H9 (cell line): ENCODE measurements around the gene CLEC2L. TPM values are rescaled to one million over a fixed set of nuclear protein-coding genes. Genes with fewer than 3 reads are reported as not detected.
A peak's percentile ranks its signal among the peaks of the same experiment; 100 is the strongest.

Source experiments
- DNase-seq: peaks from one replicate; pipeline ENCODE4 v3.0.0-alpha.2; 2017
- H2AFZ ChIP-seq: one replicate; pipeline ENCODE4 v1.6.1; 2013; ENCODE audit warnings: mild to moderate bottlenecking, low read length, control low read depth, moderate library complexity
- H2AK5ac ChIP-seq: 2 replicates; pipeline ENCODE4 v1.6.1; 2013; ENCODE audit warnings: low read length, control low read depth, mixed read lengths; ENCODE audit not compliant: insufficient read length
- H2BK120ac ChIP-seq: one replicate; pipeline ENCODE4 v1.6.1; 2013; ENCODE audit warnings: low read depth, mild to moderate bottlenecking, low read length, control low read depth, inconsistent platforms; ENCODE audit not compliant: poor library complexity, severe bottlenecking
- H2BK12ac ChIP-seq: 2 replicates; pipeline ENCODE4 v1.6.1; 2013; ENCODE audit warnings: low read length, control low read depth, mixed read lengths, low read depth; ENCODE audit not compliant: insufficient read length
- H2BK15ac ChIP-seq: 2 replicates; pipeline ENCODE4 v1.6.1; 2013; ENCODE audit warnings: low read depth, low read length, control low read depth
- H2BK20ac ChIP-seq: one replicate; pipeline ENCODE4 v1.6.1; 2013; ENCODE audit warnings: low read depth, mild to moderate bottlenecking, low read length, control low read depth, inconsistent platforms; ENCODE audit not compliant: poor library complexity, severe bottlenecking
- H2BK5ac ChIP-seq: 2 replicates; pipeline ENCODE4 v1.6.1; 2013; ENCODE audit warnings: low read length, control low read depth, mixed read lengths; ENCODE audit not compliant: insufficient read length
- H3K14ac ChIP-seq: 2 replicates; pipeline ENCODE4 v1.6.1; 2013; ENCODE audit warnings: low read length, control low read depth; ENCODE audit not compliant: insufficient read depth
- H3K18ac ChIP-seq: 2 replicates; pipeline ENCODE4 v1.6.1; 2013; ENCODE audit warnings: low read depth, mild to moderate bottlenecking, mixed read lengths, low read length, control low read depth; ENCODE audit not compliant: insufficient read length
- H3K23ac ChIP-seq: 2 replicates; pipeline ENCODE4 v1.6.1; 2013; ENCODE audit warnings: low read length, control low read depth, mixed read lengths, low read depth; ENCODE audit not compliant: insufficient read length
- H3K23me2 ChIP-seq: 2 replicates; pipeline ENCODE4 v1.6.1; 2013; ENCODE audit warnings: low read depth, mild to moderate bottlenecking, mixed read lengths, low read length, control low read depth; ENCODE audit not compliant: insufficient read length, poor library complexity, severe bottlenecking
- H3K27ac ChIP-seq: 2 replicates; pipeline ENCODE4 v1.5.1; 2013; ENCODE audit warnings: low read length, control low read depth, mixed read lengths, low read depth; ENCODE audit not compliant: insufficient read length
- H3K27me3 ChIP-seq: 2 replicates; pipeline ENCODE4 v1.6.1; 2013; ENCODE audit warnings: low read length, control low read depth, inconsistent platforms; ENCODE audit not compliant: insufficient read depth
- H3K4ac ChIP-seq: 2 replicates; pipeline ENCODE4 v1.6.1; 2013; ENCODE audit warnings: low read depth, mild to moderate bottlenecking, control low read depth, inconsistent platforms, low read length, moderate library complexity
- H3K4me1 ChIP-seq: 2 replicates; pipeline ENCODE4 v1.6.1; 2013; ENCODE audit warnings: low read length, control low read depth, inconsistent platforms; ENCODE audit not compliant: insufficient read depth
- H3K4me2 ChIP-seq: 2 replicates; pipeline ENCODE4 v1.6.1; 2013; ENCODE audit warnings: low read length, control low read depth, mixed read lengths; ENCODE audit not compliant: insufficient read length, insufficient read depth
- H3K56ac ChIP-seq: 2 replicates; pipeline ENCODE4 v1.6.1; 2013; ENCODE audit warnings: low read depth, mild to moderate bottlenecking, mixed read lengths, low read length, control low read depth; ENCODE audit not compliant: insufficient read length
- H3K79me1 ChIP-seq: 2 replicates; pipeline ENCODE4 v1.6.1; 2013; ENCODE audit warnings: low read depth, mild to moderate bottlenecking, moderate library complexity, low read length, control low read depth, inconsistent platforms; ENCODE audit not compliant: insufficient read depth, poor library complexity, severe bottlenecking
- H3K79me2 ChIP-seq: 2 replicates; pipeline ENCODE4 v1.6.1; 2013; ENCODE audit warnings: low read length, control low read depth, inconsistent platforms; ENCODE audit not compliant: insufficient read depth
- H3K9ac ChIP-seq: 2 replicates; pipeline ENCODE4 v1.6.1; 2013; ENCODE audit warnings: low read length, control low read depth, mixed read lengths; ENCODE audit not compliant: insufficient read length; ENCODE audit errors: extremely low read depth
- H3K9me3 ChIP-seq: one replicate; pipeline ENCODE4 v1.6.1; 2013; ENCODE audit warnings: low read depth, low read length, inconsistent platforms; ENCODE audit not compliant: control insufficient read depth
- H3T11ph ChIP-seq: one replicate; pipeline ENCODE4 v1.6.1; 2013; ENCODE audit warnings: mild to moderate bottlenecking, low read length, control low read depth, inconsistent platforms
- H4K20me1 ChIP-seq: one replicate; pipeline ENCODE4 v1.6.1; 2013; ENCODE audit not compliant: control insufficient read depth, insufficient read length, insufficient read depth
- H4K5ac ChIP-seq: 2 replicates; pipeline ENCODE4 v1.6.1; 2013; ENCODE audit warnings: low read depth, mild to moderate bottlenecking, mixed read lengths, low read length, control low read depth; ENCODE audit not compliant: insufficient read length
- H4K8ac ChIP-seq: replicated peaks from 2 replicates; pipeline ENCODE4 v1.6.1; 2013; ENCODE audit warnings: low read length, control low read depth, mixed read lengths, low read depth; ENCODE audit not compliant: insufficient read length
- H4K91ac ChIP-seq: 2 replicates; pipeline ENCODE4 v1.6.1; 2013; ENCODE audit warnings: low read depth, mild to moderate bottlenecking, moderate library complexity, mixed read lengths, low read length, control low read depth; ENCODE audit not compliant: insufficient read length
- H3K27ac Mint-ChIP-seq, 3 experiments: 2 replicates in 2 of 3; 3 replicates in 1 of 3; pipeline ENCODE4 v1.8.0; 2020 to 2021; ENCODE audit warnings: mixed read lengths in 3 of 3, mild to moderate bottlenecking in 1 of 3, moderate library complexity in 1 of 3
- H3K27me3 Mint-ChIP-seq: 2 replicates; pipeline ENCODE4 v1.8.0; 2021; ENCODE audit warnings: low read depth, mild to moderate bottlenecking, moderate library complexity, mixed read lengths
- H3K36me3 Mint-ChIP-seq, 3 experiments: 2 replicates in 2 of 3; 3 replicates in 1 of 3; pipeline ENCODE4 v1.8.0; 2020 to 2021; ENCODE audit warnings: low read depth in 3 of 3, mixed read lengths in 3 of 3; ENCODE audit not compliant: insufficient read depth in 1 of 3
- H3K4me1 Mint-ChIP-seq, 2 experiments: 2 replicates each; pipeline ENCODE4 v1.8.0; 2020; ENCODE audit warnings: mixed read lengths in 2 of 2
- H3K4me3 Mint-ChIP-seq, 2 experiments: 2 replicates in 1 of 2; 3 replicates in 1 of 2; pipeline ENCODE4 v1.8.0; 2020 to 2021; ENCODE audit warnings: mild to moderate bottlenecking in 2 of 2, mixed read lengths in 2 of 2, moderate library complexity in 1 of 2
- H3K9me3 Mint-ChIP-seq, 2 experiments: 2 replicates in 1 of 2; 3 replicates in 1 of 2; pipeline ENCODE4 v1.8.0; 2020; ENCODE audit warnings: mild to moderate bottlenecking in 2 of 2, mixed read lengths in 2 of 2, moderate library complexity in 1 of 2
- WGBS: extraction: QIAGEN DNeasy Blood & Tissue Kit; methylation state at CpG from one replicate; pipeline ENCODE4 v1.1.7; 2013; ENCODE audit warnings: missing lambda C conversion rate, low lambda C conversion rate, mixed read lengths; ENCODE audit not compliant: insufficient read length; ENCODE audit errors: extremely low coverage; 5-methylcytosine and 5-hydroxymethylcytosine counted together
- total RNA-seq: library from RNA; stranded (reverse); gene quantifications from 2 replicates; pipeline ENCODE4 v1.2.1, GENCODE V29; 2021
- TF ChIP-seq, protein P1 (sequence below): fragments of 200-600 bp; sonication (generic); conservative IDR thresholded peaks from 3 replicates; pipeline ENCODE4 v1.8.0; 2021; ENCODE audit warnings: antibody characterized with exemption, mild to moderate bottlenecking

The CLEC2L gene
- total RNA-seq, 1 experiment from 2014 or later, result 0.74 TPM

DNA sequence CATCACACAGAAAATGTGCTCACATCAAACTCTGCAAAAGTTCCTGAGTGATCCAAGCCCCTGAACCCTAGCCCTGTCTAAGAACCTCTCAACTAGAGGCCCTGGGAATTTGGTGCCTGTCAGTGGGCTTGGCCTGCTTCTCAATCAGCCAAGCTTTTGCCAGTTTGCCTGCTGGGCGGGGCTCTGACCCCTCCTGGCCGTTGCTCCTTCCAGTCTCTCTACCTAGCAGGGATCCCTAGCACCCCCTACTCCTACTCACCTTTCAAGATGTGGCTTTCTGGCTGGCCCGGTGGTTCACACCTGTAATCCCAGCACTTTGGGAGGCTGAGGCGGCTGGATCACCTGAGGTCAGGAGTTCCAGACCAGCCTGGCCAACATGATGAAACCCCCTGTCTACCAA lies 42.1 kb upstream of the CLEC2L start:
- H3K9me3 ChIP-seq, result no peaks in the 10 kb centered on the region
- no peak overlapping the region for H4K5ac ChIP-seq
- no peak overlapping the region for H3K56ac ChIP-seq
- peaks cover 11 to 19% (median 12%) of the 10 kb centered on the region in 3 experiments; a peak in 6 of 7 replicates for H3K36me3 Mint-ChIP-seq
- H2BK20ac ChIP-seq, result no peak overlapping the region
- no peak overlapping the region for H3K14ac ChIP-seq
- no peak overlapping the region for H3K9ac ChIP-seq
- H3K27ac ChIP-seq, result no peak overlapping the region
- H3K4ac ChIP-seq, result no peak overlapping the region
- H4K91ac ChIP-seq, result no peak overlapping the region
- H3K4me1 Mint-ChIP-seq, result peaks cover 6 to 12% of the 10 kb centered on the region in 2 experiments
- H3K18ac ChIP-seq, result no peak overlapping the region
- no peak overlapping the region for H3K4me2 ChIP-seq
- H2AFZ ChIP-seq, result no peak overlapping the region
- H3K23ac ChIP-seq, result no peak overlapping the region
- no peak overlapping the region for H3T11ph ChIP-seq
- no peaks in the 10 kb centered on the region for H3K79me1 ChIP-seq
- no peaks in the 10 kb centered on the region for H3K27me3 ChIP-seq
- no peaks in the 10 kb centered on the region for H4K20me1 ChIP-seq
- WGBS, result no CpG with 5 or more reads among the region's 4 CpGs
- peaks cover 30% of the 10 kb centered on the region for H3K27me3 Mint-ChIP-seq
- no peak overlapping the region for H2BK15ac ChIP-seq
- TF ChIP-seq, protein P1, sequence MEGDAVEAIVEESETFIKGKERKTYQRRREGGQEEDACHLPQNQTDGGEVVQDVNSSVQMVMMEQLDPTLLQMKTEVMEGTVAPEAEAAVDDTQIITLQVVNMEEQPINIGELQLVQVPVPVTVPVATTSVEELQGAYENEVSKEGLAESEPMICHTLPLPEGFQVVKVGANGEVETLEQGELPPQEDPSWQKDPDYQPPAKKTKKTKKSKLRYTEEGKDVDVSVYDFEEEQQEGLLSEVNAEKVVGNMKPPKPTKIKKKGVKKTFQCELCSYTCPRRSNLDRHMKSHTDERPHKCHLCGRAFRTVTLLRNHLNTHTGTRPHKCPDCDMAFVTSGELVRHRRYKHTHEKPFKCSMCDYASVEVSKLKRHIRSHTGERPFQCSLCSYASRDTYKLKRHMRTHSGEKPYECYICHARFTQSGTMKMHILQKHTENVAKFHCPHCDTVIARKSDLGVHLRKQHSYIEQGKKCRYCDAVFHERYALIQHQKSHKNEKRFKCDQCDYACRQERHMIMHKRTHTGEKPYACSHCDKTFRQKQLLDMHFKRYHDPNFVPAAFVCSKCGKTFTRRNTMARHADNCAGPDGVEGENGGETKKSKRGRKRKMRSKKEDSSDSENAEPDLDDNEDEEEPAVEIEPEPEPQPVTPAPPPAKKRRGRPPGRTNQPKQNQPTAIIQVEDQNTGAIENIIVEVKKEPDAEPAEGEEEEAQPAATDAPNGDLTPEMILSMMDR, result no peak
- H2BK5ac ChIP-seq, result no peak overlapping the region
- no peak overlapping the region for H2BK12ac ChIP-seq
- H3K79me2 ChIP-seq, result no peaks in the 10 kb centered on the region
- H3K9me3 Mint-ChIP-seq, result peaks cover 0 to 1% of the 10 kb centered on the region in 2 experiments; a peak in 1 of 5 replicates
- peaks cover 2% of the 10 kb centered on the region; the same call in 1 of the 2 replicates for H3K4me1 ChIP-seq
- no peak overlapping the region for H2BK120ac ChIP-seq
- H3K4me3 Mint-ChIP-seq, result peak overlapping the region in 1 of 2 experiments; percentile 26; a peak in 1 of 5 replicates
- no peak overlapping the region for H4K8ac ChIP-seq
- no peak overlapping the region for H2AK5ac ChIP-seq
- DNase-seq, result peak; percentile 47
- no peak overlapping the region for H3K27ac Mint-ChIP-seq
- peaks cover 8% of the 10 kb centered on the region for H3K23me2 ChIP-seq
